Fibroblast of mammary gland (primary cell): ENCODE results near the gene MXD3.

Experiments
- DNase-seq: peaks from one replicate; pipeline ENCODE4 v3.0.0-alpha.2; 2010; ENCODE audit warnings: low read depth
- H3K4me3 ChIP-seq: 2 replicates; pipeline ENCODE4 v1.5.1; 2011; ENCODE audit warnings: low read depth, mild to moderate bottlenecking, low read length, moderate library complexity; ENCODE audit not compliant: control insufficient read depth
- TF ChIP-seq, protein P1 (sequence below): conservative IDR thresholded peaks from 2 replicates; pipeline ENCODE4 v1.5.1; 2011; ENCODE audit warnings: low read depth, low read length, inconsistent platforms; ENCODE audit not compliant: control insufficient read depth, insufficient read depth

The MXD3 gene

DNA sequence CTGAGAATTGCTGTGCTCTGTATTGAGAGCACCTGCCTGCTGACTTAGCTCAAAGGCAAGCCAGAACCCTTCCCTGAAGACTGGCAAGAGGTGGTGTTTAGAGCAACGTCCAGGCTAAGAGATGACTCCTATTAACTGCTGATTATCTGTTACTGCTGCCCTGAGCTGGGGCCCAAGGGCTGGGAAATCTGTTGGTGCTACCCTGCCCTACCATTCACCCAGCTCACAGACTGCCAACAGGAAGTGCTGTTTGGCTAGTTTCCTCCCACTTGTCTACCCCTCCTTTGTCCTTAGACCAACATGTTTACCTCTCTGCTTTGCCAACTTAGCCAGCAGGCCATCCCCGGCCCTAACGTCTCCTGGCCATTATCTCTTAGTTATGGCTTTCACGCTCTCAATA, 15.1 kb downstream of the MXD3 start:
- no peak for DNase-seq
- TF ChIP-seq, protein P1, sequence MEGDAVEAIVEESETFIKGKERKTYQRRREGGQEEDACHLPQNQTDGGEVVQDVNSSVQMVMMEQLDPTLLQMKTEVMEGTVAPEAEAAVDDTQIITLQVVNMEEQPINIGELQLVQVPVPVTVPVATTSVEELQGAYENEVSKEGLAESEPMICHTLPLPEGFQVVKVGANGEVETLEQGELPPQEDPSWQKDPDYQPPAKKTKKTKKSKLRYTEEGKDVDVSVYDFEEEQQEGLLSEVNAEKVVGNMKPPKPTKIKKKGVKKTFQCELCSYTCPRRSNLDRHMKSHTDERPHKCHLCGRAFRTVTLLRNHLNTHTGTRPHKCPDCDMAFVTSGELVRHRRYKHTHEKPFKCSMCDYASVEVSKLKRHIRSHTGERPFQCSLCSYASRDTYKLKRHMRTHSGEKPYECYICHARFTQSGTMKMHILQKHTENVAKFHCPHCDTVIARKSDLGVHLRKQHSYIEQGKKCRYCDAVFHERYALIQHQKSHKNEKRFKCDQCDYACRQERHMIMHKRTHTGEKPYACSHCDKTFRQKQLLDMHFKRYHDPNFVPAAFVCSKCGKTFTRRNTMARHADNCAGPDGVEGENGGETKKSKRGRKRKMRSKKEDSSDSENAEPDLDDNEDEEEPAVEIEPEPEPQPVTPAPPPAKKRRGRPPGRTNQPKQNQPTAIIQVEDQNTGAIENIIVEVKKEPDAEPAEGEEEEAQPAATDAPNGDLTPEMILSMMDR = no peak
- H3K4me3 ChIP-seq = no peak overlapping the region

DNA sequence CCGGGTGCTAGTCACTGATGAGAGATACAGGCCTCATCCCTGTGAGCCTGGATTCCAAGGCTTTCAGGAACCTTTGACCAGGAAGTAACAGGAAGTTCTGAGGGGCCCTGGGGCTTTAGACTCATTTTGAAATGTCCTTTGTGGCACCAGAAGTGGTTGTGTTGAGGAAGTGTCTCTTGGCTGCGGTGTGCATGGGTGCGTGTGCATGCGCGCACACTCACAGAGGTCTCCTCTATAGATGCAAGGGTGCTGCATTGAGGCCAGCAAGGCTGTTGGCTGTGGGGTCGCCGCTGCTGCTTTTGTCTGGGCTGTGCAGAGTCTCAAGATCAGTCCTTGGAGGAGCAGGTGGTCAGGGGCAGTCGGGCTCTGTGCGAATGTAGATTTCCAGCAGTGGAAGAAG, 15.8 kb downstream of the MXD3 start:
- H3K4me3 ChIP-seq = no peak overlapping the region
- TF ChIP-seq, protein P1 = no peak
- no peak for DNase-seq

DNA sequence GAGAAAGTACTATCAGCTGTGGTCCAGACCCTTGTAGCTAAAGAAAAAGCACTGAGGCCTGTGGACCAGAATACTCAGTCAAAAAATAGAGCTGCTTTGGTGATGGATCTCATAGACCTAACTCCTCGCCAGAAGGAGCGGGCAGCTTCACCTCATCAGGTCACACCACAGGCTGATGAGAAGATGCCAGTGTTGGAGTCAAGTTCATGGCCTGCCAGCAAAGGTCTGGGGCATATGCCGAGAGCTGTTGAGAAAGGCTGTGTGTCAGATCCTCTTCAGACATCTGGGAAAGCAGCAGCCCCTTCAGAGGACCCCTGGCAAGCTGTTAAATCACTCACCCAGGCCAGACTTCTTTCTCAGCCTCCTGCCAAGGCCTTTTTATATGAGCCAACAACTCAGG, 17.1 kb downstream of the MXD3 start:
- no peak overlapping the region for H3K4me3 ChIP-seq
- TF ChIP-seq, protein P1 = no peak
- no peak for DNase-seq

DNA sequence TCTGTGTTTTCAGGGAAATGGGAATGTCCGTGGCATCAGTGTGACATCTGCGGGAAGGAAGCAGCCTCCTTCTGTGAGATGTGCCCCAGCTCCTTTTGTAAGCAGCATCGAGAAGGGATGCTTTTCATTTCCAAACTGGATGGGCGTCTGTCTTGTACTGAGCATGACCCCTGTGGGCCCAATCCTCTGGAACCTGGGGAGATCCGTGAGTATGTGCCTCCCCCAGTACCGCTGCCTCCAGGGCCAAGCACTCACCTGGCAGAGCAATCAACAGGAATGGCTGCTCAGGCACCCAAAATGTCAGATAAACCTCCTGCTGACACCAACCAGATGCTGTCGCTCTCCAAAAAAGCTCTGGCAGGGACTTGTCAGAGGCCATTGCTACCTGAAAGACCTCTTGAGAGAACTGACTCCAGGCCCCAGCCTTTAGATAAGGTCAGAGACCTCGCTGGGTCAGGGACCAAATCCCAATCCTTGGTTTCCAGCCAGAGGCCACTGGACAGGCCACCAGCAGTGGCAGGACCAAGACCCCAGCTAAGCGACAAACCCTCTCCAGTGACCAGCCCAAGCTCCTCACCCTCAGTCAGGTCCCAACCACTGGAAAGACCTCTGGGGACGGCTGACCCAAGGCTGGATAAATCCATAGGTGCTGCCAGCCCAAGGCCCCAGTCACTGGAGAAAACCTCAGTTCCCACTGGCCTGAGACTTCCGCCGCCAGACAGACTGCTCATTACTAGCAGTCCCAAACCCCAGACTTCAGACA, 17.7 kb downstream of the MXD3 start:
- TF ChIP-seq, protein P1 = no peak
- no peak for DNase-seq
- H3K4me3 ChIP-seq = no peak overlapping the region

DNA sequence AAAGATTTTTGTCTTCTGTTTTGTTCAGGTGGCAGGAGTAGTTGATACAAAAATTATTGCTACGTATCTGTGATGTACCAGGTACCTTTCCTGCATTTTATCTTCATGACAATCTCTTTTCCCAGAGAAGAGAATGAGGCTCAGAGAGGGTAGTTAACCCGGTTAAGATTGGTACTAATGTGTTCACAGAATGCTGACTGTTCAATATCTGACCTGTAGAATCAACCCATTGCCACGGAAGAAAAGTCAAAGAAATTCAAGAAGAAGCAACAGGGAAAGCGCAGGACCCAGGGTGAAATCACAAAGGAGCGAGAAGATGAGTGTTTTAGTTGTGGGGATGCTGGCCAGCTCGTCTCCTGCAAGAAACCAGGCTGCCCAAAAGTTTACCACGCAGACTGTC, 20.0 kb downstream of the MXD3 start:
- TF ChIP-seq, protein P1 = no peak
- no peak for DNase-seq

DNA sequence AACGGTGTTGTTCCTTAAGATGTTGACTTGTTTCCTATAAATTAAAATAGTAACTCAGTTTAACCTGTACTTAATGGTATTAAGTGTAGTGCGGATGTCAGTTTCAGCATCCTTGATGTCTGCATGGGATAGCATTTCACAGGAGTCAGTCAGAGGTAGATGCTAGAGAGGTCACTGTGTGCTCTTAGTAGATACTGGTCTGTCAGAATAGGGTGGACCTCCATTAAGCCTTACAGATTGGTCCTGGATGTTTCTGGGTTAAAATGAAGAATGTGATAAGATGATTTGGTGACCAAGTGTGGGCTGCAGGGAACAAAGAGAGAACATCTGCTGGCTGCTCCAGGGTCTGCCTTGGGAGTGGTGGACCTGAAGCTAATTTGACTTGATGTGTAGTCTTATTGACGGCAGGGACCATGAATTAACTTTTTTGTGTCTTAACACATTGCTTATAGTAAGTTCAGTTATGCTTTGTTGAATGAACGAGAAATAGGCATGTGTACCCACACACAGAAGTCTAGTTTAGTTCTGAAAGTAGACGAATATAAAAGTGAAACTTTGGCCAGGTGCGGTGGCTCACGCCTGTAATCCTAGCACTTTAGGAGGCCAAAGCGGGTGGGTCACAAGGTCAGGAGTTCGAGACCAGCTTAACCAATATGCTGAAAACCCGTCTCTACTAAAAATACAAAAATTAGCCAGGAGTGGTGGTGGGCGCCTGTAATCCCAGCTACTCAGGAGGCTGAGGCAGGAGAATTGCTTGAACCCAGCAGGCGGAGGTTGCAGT, 20.7 kb downstream of the MXD3 start:
- no peak overlapping the region for H3K4me3 ChIP-seq
- no peak for DNase-seq
- TF ChIP-seq, protein P1 = no peak

More for the DNA sequence above, 20.0 kb downstream of the MXD3 start:
- H3K4me3 ChIP-seq = no peak overlapping the region
